Activated CD4-positive, CD25-positive, alpha-beta regulatory T cell treated with anti-CD3 and anti-CD28 coated beads, Interleukin-2, amount 50 U/mL, for 72 hours (primary cell): ENCODE measurements around the gene PPP6R3.
"Not testable (repeated sequence)": the region's sequence is repeated elsewhere in the genome, so short reads cannot be mapped to it uniquely, and the experiment has no call there.

ENCODE experiments used
- DNase-seq: peaks from one replicate; pipeline ENCODE4 v3.0.0; 2021

Gene PPP6R3, protein sequence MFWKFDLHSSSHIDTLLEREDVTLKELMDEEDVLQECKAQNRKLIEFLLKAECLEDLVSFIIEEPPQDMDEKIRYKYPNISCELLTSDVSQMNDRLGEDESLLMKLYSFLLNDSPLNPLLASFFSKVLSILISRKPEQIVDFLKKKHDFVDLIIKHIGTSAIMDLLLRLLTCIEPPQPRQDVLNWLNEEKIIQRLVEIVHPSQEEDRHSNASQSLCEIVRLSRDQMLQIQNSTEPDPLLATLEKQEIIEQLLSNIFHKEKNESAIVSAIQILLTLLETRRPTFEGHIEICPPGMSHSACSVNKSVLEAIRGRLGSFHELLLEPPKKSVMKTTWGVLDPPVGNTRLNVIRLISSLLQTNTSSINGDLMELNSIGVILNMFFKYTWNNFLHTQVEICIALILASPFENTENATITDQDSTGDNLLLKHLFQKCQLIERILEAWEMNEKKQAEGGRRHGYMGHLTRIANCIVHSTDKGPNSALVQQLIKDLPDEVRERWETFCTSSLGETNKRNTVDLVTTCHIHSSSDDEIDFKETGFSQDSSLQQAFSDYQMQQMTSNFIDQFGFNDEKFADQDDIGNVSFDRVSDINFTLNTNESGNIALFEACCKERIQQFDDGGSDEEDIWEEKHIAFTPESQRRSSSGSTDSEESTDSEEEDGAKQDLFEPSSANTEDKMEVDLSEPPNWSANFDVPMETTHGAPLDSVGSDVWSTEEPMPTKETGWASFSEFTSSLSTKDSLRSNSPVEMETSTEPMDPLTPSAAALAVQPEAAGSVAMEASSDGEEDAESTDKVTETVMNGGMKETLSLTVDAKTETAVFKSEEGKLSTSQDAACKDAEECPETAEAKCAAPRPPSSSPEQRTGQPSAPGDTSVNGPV

DNA sequence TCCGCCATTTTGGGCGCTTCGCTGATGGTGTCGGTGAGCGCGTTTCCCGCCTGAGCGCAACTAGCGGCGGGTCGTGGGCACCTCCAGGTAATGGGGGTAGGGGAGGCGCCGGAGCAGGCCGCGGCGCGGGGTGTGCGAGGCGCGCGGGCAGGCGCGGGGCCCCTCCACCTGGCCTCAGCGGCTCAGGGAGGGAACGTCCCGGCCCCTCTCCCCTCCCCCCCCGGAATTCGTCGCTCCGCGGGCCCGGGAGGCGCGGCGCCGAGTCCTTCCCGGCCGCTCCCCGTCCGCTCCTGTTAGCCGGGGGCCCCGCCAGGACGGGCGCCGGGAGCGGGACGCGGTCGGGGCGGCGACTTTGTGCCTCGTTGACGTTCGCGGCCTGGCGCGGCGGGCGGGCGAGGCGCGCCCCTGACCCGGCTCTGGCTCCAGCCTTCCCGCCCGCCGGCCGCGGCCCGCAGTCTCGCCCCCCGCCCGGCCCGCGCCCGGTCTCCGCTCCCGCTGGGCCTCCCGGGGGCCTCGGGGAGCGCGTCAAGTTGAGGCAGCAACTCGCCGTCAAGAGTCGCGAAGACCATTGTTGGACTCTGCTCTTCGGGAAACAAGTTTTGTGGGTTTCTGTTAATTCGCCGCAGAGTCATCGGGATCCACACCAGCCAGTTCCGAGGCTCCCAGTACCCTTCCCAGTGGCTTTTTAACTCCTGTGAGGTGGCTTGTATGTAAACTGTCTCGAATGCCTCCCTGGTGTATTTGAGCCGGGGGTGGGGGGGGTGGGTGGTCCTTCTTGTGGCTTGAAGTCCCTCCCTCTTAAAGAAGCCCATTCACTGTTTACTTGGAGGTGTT lies at the start of gene PPP6R3:
TSS of gene PPP6R3 (plus strand) at position 12 of the 834 bp plus-strand sequence. CDS start 76,913 bp downstream, outside the sequence.
- DNase-seq: no peak

DNA sequence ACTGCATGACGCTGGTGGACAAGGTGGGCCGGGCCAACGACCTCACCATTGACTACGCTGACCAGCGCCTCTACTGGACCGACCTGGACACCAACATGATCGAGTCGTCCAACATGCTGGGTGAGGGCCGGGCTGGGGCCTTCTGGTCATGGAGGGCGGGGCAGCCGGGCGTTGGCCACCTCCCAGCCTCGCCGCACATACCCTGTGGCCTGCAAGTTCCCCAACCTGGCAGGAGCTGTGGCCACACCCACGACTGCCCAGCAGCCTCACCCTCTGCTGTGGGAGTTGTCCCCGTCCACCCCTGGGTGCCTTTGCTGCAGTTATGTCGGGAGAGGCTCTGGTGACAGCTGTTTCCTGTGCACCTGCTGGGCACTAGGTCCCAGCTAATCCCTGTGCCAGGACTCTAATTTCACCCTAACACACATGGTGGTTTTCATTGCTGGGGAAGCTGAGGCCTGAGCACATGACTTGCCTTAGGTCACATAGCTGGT lies 49.0 kb upstream of the PPP6R3 start:
- no peak for DNase-seq

DNA sequence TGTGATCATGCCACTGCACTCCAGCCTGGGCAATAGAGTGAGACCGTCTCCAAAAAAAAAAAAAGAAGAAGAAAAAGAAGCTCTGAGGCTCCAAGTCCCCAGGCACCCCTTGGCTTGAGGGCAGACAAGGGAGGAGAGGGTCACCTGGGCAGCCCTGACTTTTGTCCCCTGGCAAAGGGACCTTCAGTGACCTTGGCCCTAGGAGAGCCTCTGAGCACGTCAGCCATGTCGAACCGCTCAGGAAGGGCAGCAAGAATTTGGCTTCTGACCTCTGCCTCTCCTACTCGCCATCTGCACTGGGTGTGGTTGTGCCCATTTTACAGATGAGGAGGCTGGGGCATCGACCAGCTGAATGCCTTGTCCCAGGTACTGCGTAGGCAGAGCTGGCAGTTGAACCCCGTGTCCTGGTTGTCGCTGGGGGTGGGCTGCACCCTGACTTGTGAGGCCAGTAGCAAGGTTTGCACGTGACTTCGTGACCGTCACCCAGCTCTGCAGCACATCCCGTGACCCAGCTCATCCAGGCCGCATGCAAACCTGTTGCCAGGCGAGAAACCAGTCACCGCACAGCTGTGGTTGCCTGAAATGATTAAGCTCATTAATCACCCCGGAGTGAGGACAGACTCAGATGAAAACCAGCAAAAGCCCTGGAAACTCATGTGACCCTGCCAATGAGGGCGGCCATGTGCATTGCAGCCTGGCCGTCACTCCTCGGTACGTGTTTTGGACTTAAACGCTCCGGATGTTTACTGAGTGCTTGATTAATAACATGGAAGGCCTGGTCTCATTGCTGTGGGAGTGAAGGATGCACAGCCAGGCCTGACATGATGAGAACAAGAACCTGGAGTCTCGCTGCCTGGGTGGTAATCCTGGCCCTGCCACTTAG lies 47.7 kb upstream of the PPP6R3 start:
- DNase-seq: no peak

DNA sequence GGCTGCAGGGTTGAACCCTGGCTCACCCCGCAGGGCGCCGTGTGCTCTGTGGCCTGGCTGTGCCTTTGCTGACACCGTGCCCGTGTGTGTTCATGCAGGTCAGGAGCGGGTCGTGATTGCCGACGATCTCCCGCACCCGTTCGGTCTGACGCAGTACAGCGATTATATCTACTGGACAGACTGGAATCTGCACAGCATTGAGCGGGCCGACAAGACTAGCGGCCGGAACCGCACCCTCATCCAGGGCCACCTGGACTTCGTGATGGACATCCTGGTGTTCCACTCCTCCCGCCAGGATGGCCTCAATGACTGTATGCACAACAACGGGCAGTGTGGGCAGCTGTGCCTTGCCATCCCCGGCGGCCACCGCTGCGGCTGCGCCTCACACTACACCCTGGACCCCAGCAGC lies 47.0 kb upstream of the PPP6R3 start:
- no peak for DNase-seq

DNA sequence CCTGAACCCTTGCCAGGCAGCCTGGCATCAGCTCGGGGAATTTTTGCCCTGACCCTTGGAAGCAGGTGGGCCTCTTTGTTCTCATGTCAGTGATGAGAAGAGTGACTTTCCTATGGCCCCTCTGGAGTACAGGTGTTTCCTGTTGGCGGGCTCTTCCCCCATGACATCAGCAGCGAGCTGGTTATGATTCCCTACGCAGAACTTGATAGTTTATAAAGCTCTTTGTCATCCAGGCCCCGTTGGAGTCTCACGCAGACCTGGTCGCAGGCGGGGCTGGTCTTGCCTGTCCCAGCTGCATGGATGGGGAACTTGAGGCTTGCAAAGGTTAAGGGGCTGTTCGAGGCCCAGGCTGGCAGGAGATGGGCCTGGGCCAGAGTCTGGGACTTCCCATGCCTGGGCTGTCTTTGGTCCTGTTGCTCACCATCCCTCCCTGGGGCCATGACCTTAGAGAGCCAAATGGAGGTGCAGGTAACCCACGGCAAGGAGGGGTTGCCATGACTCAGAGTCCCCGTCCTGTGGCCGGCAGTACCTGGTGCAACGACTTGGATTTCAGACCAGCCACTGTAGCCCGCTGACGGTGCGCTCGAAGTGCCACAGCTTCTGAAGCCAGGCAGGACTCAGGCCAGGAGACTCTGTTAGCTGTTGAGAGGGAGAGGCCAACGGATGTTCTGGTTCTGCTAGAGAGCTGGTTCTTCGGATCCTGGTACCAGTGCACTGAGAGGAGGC lies 45.9 kb upstream of the PPP6R3 start:
- no peak for DNase-seq

DNA sequence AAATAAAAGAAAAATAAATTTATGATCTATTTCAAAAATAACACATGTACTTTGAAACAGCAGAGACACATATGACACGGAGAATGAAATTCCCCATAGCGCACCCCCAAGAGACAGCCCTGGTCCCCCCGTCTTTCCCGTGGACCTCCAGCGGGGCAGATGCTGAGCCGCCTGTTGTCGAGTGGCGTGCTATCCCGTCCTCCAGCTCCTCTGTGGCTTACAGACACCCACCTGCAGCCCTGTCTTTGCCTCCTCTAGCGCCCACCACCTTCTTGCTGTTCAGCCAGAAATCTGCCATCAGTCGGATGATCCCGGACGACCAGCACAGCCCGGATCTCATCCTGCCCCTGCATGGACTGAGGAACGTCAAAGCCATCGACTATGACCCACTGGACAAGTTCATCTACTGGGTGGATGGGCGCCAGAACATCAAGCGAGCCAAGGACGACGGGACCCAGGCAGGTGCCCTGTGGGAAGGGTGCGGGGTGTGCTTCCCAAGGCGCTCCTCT lies 44.4 kb upstream of the PPP6R3 start:
- no peak for DNase-seq

DNA sequence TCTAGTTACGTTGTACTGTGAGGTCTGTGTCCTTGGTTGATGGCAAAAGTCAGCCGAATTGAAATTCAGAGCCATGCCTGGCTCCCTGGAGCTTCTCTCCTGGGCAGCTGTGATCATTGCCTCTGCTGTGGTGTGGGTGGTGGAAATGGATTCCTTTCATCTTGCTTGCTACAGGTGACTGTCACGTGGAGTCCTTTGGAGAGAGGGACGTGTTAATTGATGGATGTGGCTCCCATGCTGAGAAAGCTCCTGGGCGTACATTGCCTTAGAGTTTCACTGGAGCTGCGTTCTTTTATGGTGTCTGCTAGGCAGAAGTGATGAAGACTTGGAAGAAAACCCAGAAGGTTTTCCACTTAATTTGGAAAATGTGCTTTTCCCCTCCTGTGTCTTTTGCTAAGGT lies 41.9 kb upstream of the PPP6R3 start:
- no peak for DNase-seq

DNA sequence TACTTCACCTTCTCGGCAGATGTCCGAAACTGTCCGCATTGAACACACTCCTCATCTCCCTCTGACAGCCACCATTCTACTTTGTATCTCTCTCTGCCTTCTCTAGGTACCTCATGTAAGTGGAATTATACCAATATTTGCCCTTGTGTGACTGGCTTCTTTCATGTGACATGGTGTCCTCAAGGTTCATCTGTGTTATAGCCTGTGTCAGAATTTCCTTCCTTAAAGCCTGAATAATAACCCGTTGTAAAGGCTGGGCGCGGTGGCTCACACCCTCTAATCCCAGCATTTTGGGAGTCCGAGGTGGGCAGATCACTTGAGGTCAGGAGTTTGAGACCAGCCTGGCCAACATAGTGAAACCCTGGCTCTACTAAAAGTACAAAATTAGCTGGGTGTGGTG lies 40.4 kb upstream of the PPP6R3 start:
- DNase-seq: no peak

DNA sequence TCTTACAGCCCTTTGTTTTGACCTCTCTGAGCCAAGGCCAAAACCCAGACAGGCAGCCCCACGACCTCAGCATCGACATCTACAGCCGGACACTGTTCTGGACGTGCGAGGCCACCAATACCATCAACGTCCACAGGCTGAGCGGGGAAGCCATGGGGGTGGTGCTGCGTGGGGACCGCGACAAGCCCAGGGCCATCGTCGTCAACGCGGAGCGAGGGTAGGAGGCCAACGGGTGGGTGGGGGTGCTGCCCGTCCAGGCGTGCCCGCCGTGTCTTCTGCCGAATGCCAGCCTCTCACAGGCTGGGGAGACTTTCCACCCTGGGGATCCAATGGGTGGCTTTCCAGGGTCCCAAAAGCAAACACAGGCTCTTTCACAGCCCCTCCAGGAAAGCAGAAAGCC lies 37.1 kb upstream of the PPP6R3 start:
- DNase-seq: no peak

DNA sequence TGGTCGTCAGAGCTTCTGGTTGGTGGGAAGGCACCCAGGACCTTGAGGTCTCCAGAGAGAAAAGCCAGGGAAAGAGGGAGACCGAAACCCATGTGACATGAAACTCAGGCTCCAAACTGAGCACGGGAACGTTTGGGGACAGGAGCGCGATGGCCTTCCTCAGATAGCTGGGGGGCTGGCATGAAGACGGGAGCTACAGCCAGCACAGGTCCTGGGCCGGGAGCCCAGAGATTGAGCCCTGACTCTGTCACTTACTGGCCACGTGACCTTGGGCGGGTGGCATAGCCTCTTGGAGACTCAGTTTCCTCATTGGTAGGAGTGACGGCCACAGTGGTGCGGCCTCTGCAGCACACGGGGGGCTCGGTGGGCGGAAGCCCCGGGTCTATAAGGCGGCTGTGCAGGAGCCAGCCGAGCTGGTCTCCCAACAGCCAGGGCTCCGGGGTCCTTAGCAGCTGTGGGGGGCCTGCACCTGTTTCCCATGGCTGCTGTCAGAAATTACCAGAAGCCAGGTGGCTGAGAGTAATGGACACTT lies 36.4 kb upstream of the PPP6R3 start:
- no peak for DNase-seq

DNA sequence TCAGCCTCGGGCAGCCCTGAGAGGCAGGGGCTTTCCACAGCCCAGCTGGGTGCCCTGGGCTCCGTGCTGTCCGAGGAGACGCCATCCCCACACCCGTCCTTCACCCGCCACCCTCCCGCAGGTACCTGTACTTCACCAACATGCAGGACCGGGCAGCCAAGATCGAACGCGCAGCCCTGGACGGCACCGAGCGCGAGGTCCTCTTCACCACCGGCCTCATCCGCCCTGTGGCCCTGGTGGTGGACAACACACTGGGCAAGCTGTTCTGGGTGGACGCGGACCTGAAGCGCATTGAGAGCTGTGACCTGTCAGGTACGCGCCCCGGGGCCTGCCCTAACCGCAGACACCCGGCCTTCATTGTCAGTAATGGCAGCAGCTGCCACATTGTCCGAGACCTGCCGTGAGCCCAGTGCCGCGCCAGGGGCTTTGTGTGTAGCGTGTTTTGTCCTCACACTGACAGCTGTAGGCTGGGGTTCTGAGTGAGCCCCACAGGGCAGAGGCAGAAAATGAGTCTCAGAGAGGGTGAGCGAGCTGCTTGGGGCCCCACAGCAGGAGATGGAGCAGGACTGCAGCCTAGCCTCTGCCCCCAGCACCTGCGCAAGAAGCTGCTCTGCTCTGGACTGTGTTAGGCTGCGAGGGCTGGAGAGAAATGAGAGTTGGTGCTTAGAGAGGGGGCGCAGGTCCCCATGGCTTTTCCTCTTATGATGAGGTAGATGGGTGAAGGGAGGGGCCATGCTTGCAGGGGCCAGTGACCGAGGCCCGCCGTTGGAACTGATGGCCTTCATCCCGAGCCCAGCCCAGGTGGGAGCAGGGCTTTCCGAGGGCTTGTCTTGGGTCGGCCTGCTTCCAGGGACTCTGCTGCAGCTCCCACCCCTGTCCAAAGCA lies 35.3 kb upstream of the PPP6R3 start:
- no peak for DNase-seq

DNA sequence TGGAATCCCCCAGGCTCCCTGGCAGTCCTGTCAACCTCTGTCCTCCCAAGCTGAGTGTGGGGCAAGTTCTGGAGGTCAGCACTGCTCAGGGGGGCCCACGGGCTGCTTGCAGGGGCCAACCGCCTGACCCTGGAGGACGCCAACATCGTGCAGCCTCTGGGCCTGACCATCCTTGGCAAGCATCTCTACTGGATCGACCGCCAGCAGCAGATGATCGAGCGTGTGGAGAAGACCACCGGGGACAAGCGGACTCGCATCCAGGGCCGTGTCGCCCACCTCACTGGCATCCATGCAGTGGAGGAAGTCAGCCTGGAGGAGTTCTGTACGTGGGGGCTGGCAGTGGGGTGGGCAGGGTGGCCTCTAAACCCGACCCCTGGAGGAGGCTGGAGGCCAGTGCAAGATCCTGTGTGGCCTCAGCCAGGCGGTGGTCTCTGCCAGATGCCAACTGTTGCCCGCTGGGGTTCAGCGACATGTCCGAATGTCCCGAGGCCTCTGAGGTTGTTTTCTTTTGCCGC lies 34.6 kb upstream of the PPP6R3 start:
- DNase-seq: no peak

DNA sequence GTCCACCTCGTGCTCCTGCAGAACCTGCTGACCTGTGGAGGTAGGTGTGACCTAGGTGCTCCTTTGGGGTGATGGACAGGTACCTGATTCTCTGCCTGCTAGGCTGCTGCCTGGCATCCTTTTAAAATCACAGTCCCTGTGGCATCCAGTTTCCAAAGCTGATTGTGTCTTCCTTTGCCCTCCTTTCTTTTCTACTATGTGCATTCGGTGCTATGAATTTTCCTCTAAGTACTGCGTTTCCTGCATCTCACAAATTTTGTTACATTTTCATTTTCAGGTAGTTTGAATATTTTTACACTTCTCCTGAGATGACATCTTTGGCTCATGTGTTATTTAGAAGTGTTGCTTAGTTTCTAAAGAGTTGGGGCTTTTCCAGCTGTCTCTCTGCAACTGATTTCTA lies 30.9 kb upstream of the PPP6R3 start:
- no peak for DNase-seq

DNA sequence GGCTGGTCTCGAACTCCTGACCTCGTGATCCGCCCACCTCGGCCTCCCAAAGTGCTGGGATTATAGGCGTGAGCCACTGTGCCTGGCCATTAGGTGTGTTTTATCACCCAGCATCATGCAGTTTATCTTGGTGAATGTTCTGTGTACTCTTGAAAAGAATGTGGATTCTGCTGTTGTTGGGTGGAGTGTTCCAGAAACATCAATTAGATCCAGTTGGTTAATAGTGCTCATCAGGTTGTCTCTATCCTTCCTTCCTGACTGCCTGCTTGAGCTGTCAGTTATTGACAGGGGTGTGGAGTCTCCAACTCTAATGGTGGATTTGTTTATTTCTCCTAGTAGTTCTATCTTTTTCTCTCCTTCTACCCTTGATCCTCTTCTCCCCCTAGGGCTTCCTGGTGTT lies 30.2 kb upstream of the PPP6R3 start:
- no peak for DNase-seq

DNA sequence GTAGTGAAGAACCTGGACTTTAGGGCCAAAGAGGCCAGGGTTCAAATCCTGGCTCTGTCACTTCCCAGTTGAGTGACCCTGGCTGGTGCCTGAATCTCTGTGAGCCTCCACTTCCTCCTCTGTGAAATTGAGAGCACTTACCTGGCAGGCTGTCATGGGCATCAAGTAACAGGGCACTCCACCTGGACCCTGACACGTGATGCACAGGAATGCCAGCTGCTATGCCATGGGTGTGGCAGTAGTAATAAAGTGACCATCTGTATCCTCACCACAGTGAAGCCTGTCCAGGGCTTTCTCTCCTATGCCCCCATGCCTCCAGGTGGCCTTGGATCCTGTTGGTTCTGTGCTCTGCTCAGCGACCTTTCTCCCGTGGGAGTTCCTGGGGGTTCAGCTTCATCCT lies 29.8 kb upstream of the PPP6R3 start:
- no peak for DNase-seq

DNA sequence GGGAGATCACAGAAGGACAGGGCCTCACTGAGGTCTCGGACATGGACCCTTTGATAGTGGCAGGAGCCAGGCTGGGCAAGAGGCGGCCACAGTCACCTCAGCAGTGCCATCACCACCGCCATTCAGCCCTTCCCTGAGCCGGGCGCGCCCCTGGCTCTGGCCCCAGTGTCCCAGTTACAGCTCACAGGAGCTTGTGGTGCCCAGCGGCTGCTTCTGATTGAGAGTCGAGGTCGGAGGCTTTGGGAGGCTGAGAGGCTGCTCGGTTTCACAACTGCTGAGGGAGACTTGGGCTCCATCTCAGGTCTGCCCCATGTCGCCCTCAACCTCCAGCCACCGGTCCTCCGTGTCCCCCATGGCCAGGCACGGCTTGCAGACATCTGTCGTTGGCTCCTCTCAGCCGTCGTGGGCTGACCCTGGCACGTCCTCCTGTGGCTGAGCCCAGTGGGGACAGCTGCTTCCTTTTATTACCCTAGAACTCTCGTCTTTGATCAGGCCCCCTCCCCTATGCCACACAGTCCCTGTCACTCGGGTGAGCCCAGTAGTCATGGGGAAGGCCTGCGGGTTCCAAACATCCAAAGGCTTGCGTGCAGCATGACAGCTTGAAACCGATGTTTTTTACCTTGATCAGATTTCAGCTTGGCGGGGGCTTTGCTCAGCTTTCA lies 28.4 kb upstream of the PPP6R3 start:
- no peak for DNase-seq

DNA sequence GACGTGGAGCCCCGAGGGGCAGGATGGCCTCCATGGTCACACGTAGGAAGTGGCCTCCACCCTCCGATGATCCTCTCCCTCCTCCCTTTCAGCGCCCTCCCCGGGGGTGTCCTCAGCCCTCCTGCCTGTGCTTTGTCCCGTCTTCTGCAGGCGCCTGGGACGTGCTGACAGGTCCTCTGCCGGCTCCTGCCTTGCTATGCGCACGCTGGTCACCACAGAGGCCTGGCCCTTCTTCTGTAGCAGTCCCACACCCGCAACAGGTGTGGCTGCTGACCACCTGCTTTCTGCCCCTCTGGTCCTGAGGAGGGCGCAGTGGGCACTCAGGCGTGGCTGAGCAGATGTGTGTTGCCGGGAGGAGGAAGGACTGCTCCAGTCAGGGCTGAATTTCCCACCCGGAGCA lies 27.7 kb upstream of the PPP6R3 start:
- DNase-seq: no peak

DNA sequence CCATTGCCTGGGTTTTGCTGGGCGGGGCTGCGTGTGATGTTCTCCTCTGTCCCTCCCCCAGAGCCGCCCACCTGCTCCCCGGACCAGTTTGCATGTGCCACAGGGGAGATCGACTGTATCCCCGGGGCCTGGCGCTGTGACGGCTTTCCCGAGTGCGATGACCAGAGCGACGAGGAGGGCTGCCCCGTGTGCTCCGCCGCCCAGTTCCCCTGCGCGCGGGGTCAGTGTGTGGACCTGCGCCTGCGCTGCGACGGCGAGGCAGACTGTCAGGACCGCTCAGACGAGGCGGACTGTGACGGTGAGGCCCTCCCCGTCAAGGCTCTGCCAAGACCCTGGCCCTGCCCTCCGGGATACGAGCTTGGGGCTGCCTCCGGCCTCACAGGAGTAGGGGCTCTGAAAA lies 27.0 kb upstream of the PPP6R3 start:
- no peak for DNase-seq

DNA sequence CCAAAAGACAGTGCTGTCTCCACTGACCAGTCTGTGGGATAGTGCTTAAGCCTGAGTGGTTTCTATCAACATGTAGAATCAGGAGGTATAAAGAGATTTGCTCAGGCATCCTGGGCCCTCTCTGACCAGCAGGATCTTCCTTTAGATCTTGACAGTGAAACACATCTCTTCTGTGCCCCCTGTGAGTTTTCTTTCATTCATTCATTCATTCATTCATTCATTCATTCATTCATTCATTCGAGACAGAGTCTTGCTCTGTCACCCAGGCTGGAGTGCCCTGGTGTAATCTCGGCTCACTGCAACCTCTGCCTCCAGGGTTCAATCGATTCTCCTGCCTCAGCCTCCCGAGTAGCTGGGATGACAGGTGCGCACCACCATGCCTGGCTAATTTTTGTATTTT lies 26.4 kb upstream of the PPP6R3 start:
- not testable (repeated sequence) for DNase-seq
